OCI-LY3 (cell line): ENCODE data around the gene GK.
"Not testable (repeated sequence)": the region's sequence is repeated elsewhere in the genome, so short reads cannot be mapped to it uniquely, and the experiment has no call there.

ENCODE experiments used
- EZH2phosphoT487 ChIP-seq: fragments of 200-600 bp; shearing (Covaris generic); IDR thresholded peaks from 2 replicates; pipeline ENCODE4 v1.6.1; 2018; ENCODE audit warnings: antibody characterized with exemption, mixed run types, low read depth
- TF ChIP-seq, protein P1 (sequence below): fragments of 200-600, 300-600 bp; sonication (generic); IDR thresholded peaks from 2 replicates; pipeline ENCODE4 v1.5.1; 2014; ENCODE audit warnings: antibody characterized with exemption, low read length, low read depth

DNA sequence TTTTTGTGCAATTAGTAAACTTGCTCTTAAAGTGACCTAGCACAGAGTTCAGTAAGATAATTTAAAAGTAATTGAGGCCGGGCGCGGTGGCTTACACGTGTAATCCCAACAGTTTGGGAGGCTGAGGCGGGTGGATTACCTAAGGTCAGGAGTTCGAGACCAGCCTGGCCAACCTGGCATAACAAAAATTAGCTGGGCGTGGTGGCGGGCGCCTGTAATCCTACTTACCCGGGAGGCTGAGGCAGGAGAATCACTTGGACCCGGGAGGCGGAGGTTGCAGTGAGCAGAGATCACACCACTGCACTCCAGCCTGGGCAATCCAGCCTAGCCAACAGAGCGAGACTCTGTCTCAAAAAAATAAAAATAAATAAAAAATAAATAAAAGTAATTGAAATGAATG lies 1.2 kb downstream of the GK start:
- TF ChIP-seq, protein P1, sequence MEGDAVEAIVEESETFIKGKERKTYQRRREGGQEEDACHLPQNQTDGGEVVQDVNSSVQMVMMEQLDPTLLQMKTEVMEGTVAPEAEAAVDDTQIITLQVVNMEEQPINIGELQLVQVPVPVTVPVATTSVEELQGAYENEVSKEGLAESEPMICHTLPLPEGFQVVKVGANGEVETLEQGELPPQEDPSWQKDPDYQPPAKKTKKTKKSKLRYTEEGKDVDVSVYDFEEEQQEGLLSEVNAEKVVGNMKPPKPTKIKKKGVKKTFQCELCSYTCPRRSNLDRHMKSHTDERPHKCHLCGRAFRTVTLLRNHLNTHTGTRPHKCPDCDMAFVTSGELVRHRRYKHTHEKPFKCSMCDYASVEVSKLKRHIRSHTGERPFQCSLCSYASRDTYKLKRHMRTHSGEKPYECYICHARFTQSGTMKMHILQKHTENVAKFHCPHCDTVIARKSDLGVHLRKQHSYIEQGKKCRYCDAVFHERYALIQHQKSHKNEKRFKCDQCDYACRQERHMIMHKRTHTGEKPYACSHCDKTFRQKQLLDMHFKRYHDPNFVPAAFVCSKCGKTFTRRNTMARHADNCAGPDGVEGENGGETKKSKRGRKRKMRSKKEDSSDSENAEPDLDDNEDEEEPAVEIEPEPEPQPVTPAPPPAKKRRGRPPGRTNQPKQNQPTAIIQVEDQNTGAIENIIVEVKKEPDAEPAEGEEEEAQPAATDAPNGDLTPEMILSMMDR: not testable (repeated sequence)
- not testable (repeated sequence) for TF ChIP-seq EZH2phosphoT487
